Prostate gland (tissue), 2 donors: Measurements from ENCODE around the gene LY6G6C. TPM values are rescaled to one million over a fixed set of nuclear protein-coding genes. Genes with fewer than 3 reads are reported as not detected.

Source experiments
- DNase-seq: peaks from one replicate; pipeline ENCODE4 v3.0.0-alpha.2; 2019; ENCODE audit warnings: low spot score
- H3K27ac ChIP-seq, 2 donors: fragments of 200-600 bp; sonication (generic); 2 replicates each; pipeline ENCODE4 v1.5.1; 2017 to 2019
- H3K27me3 ChIP-seq: fragments of 200-600 bp; sonication (generic); replicated peaks from 2 replicates; pipeline ENCODE4 v1.5.1; 2019; ENCODE audit not compliant: insufficient read depth
- H3K36me3 ChIP-seq, 2 donors: fragments of 200-600 bp; sonication (generic); 1 replicate in 1 of 2; 2 replicates in 1 of 2; pipeline versions ENCODE4 v1.5.1 to v1.8.1; 2017 to 2019
- H3K4me1 ChIP-seq: fragments of 200-600 bp; sonication (generic); replicated peaks from 2 replicates; pipeline ENCODE4 v1.5.1; 2019
- H3K4me3 ChIP-seq, 2 donors: fragments of 200-600 bp; sonication (generic); 2 replicates each; pipeline ENCODE4 v1.5.1; 2017 to 2019
- H3K9me3 ChIP-seq: fragments of 200-600 bp; sonication (generic); 2 replicates; pipeline ENCODE4 v1.5.1; 2017
- POLR2A ChIP-seq: fragments of 450-650 bp; IDR thresholded peaks from one replicate; pipeline ENCODE4 v1.6.1; 2016; ENCODE audit warnings: antibody characterized with exemption, mild to moderate bottlenecking
- POLR2AphosphoS5 ChIP-seq: sonication (generic); formaldehyde crosslinking; IDR thresholded peaks from one replicate; pipeline ENCODE4 v1.6.1; 2017; ENCODE audit warnings: antibody characterized with exemption
- WGBS: methylation state at CpG from one replicate; pipeline ENCODE4 v1.1.5; 2018; 5-methylcytosine and 5-hydroxymethylcytosine counted together
- intact Hi-C: fragments of 100-400 bp; cut with DNase I; formaldehyde crosslinking; loops from one replicate; pipeline ENCODE4 v1.14.2; 2022
- total RNA-seq, 2 donors: library from RNA; depleted of rRNA; stranded (reverse); fragments of >200 nt; gene quantifications; one replicate each; pipeline ENCODE4 v1.1.0, GENCODE V29; 2016
- TF ChIP-seq, protein P1 (sequence below), 4 experiments: fragments of 200-600 bp in 2 of 4; fragments of 450-650 bp in 2 of 4; sonication (generic) in 2 of 4; IDR thresholded peaks; 1 replicate in 3 of 4; 2 replicates in 1 of 4; pipeline ENCODE4 v1.5.1; 2016 to 2019; ENCODE audit warnings: antibody characterized with exemption in 4 of 4, mild to moderate bottlenecking in 2 of 4, moderate library complexity in 2 of 4

The LY6G6C gene
- total RNA-seq, 2 donors from 2014 or later = not detected

DNA sequence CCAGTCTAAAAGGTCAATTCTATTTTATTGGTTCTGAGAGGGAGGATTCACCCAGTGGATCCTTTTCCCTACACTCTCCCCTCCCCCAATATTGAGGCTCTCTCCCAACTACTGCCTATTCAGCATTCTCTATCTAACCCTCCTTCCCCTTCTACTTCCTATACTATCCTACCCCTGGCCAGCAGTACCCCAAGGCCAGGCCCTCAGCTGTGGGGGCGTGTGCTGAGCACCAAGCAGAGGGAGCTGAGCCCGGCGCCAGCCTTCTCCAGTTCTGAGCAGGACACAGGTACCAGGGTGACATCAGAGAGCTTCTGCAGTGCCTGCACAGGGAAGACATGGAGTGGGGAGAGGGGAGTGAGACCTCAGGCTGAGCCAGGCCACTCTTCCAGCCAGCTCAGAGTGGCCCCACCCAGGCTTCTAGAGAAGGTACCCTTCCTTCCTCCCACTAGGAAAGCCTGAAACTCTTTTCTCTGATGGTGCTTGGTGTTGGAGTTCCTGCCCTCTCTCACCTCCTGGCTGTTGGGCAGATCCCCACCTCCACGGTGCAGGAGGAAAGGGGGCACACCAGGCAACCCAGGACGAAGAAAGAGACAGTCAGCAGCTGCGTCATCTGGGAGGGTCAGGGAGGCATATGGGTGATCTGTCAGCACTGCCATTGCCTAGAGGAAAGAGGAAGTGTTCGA lies 5.6 kb upstream of the LY6G6C start:
- H3K27me3 ChIP-seq = no peaks in the 10 kb centered on the region
- H3K4me3 ChIP-seq = no peak overlapping the region
- peaks cover 4% of the 10 kb centered on the region for H3K4me1 ChIP-seq
- peak overlapping the region in 1 of 2 donors; percentile 98 for H3K27ac ChIP-seq
- TF ChIP-seq POLR2A = no peak
- TF ChIP-seq, protein P1, sequence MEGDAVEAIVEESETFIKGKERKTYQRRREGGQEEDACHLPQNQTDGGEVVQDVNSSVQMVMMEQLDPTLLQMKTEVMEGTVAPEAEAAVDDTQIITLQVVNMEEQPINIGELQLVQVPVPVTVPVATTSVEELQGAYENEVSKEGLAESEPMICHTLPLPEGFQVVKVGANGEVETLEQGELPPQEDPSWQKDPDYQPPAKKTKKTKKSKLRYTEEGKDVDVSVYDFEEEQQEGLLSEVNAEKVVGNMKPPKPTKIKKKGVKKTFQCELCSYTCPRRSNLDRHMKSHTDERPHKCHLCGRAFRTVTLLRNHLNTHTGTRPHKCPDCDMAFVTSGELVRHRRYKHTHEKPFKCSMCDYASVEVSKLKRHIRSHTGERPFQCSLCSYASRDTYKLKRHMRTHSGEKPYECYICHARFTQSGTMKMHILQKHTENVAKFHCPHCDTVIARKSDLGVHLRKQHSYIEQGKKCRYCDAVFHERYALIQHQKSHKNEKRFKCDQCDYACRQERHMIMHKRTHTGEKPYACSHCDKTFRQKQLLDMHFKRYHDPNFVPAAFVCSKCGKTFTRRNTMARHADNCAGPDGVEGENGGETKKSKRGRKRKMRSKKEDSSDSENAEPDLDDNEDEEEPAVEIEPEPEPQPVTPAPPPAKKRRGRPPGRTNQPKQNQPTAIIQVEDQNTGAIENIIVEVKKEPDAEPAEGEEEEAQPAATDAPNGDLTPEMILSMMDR (IDR thresholded peaks at IDR 0.05) = no peak
- DNase-seq = no peak
- WGBS = 68% methylated on average over 7 of the region's 7 CpGs
- H3K36me3 ChIP-seq = peaks cover 4 to 7% of the 10 kb centered on the region in 2 donors
- no peaks in the 10 kb centered on the region for H3K9me3 ChIP-seq
- intact Hi-C loops = loop anchor here (5.0 kb wide), 2 partner anchors 45 to 170 kb away; partner anchors contain the start of genes EHMT2 and LY6G5C

DNA sequence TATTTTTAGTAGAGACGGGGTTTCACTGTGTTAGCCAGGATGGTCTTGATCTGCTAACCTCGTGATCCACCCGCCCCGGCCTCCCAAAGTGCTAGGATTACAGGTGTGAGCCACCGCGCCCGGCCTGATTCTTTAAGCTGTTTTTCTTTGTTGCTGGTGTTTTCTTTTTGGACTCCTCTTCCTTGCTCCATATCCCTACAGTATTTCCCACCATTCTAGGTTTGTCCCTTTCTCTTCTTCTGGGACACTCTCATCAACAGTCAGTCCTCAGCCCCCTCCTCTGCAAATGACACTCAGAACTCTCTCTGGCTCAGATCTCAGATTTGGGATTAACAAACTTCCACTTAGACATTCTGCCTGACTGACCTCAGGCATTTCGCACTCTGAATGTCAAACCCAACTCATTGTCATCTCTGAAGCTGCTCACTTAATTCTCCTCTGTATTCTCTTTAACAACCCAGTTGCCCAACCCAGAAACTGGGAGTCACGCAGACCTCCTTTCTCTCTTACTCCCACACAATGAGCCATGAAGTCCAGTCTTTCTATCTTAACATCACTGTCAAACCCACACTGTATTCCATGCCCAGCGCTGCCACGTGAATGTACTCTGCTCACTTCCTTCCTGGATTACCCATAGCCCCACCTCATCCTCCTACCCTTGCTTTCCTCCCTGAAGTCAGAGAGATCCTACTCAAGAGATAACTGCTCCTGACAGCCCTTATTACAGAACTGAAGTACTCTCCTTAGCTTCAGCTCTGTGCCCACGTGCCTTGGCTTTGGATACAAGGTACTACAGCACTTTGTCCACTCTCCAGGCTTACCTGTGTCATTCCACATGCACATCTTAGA lies 4.2 kb upstream of the LY6G6C start:
- Histone ChIP-seq H3K27me3 (no peaks in the 10 kb centered on the region), H3K36me3 (no peaks in the 10 kb centered on the region), H3K27ac (no peak overlapping the region), H3K9me3 (no peaks in the 10 kb centered on the region), H3K4me1 (peaks cover 4% of the 10 kb centered on the region), H3K4me3 (no peak overlapping the region)
- 88% methylated on average over 12 of the region's 12 CpGs for WGBS
- TF ChIP-seq, protein P1 (IDR thresholded peaks at IDR 0.05) = no peak
- TF ChIP-seq POLR2A (no peak), POLR2AphosphoS5 (no peak)
- no peak for DNase-seq
- intact Hi-C loops = loop anchor here (5.0 kb wide), 2 partner anchors 43 to 172 kb away; partner anchors contain the start of genes EHMT2 and LY6G5C

DNA sequence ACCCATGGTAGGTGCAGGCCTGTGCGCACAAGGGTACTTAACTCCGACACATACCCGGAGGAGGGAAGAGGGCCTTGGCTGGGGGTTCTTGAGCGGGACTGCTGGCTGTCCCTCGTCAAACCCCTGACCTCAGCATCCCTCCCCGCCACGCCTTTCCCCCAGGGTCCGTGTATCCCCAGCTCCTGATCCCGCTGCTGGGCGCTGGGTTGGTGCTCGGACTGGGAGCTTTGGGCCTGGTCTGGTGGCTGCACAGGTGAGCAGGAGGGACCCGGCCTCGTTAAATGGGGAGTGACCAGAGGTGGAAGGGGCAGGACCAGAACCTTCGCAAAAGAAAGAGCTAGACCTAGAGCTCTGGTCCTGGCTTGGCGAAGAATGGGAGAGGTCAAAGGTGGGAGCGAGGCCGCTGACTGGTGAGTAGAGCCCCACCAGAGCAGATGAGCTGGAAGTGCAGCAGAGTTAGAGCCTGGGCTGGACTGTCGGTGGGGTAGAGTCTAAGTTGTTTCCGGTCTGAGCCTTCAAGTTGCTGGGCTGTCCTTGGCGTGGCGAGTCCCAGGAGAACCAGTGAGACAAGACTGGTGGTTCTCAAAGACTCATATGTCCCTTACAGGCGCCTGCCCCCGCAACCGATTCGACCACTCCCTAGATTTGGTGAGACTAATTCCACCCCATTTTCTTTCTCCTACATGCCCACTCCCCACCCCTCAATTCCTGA lies 2.6 kb upstream of the LY6G6C start:
- peaks cover 4% of the 10 kb centered on the region for H3K4me1 ChIP-seq
- TF ChIP-seq, protein P1 (IDR thresholded peaks at IDR 0.05) = no peak
- TF ChIP-seq POLR2AphosphoS5 = no peak
- no peak for TF ChIP-seq POLR2A
- 87% methylated on average over 25 of the region's 25 CpGs for WGBS
- no peak overlapping the region for H3K27ac ChIP-seq
- no peak for DNase-seq
- H3K36me3 ChIP-seq = no peaks in the 10 kb centered on the region
- intact Hi-C loops = no loop called here
- H3K27me3 ChIP-seq = no peaks in the 10 kb centered on the region
- no peak overlapping the region for H3K4me3 ChIP-seq
- no peaks in the 10 kb centered on the region for H3K9me3 ChIP-seq

DNA sequence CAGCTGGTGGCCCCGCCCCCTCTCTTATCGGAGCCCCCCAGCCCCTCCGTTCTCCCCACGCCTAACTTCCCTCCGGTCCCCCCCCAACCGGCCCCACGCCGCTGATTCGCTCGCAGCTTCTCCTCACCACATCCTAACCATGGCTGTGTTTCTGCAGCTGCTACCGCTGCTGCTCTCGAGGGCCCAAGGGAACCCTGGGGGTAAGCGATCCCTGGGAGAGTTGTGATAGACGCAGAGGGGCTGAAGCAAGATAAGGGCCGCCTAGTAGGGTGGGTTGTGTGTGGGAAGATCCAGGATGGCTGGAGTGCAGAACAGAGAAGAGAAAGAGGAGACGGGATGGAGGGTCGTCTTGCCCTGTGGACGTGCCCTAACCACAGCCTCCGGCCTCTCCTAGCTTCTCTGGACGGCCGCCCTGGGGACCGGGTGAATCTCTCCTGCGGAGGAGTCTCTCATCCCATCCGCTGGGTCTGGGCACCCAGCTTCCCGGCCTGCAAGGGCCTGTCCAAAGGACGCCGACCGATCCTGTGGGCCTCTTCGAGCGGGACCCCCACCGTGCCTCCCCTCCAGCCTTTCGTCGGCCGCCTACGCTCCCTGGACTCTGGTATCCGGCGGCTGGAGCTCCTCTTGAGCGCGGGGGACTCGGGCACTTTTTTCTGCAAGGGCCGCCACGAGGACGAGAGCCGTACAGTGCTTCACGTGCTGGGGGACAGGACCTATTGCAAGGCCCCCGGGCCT lies 1.9 kb upstream of the LY6G6C start, which contains the start of gene MPIG6B:
MPIG6B (plus strand) TSS at position 129 of the 735 bp plus-strand sequence; CDS start at position 140, 11 bp downstream.
- DNase-seq = no peak
- Histone ChIP-seq H3K9me3 (no peaks in the 10 kb centered on the region), H3K36me3 (no peaks in the 10 kb centered on the region), H3K27ac (no peak within 1 kb of the TSS), H3K27me3 (no peaks in the 10 kb centered on the region), H3K4me1 (peaks cover 4% of the 10 kb centered on the region), H3K4me3 (no peak within 1 kb of the TSS)
- intact Hi-C loops = no loop called here
- TF ChIP-seq POLR2AphosphoS5 (no peak), POLR2A (no peak)
- TF ChIP-seq, protein P1 (IDR thresholded peaks at IDR 0.05) = no peak
- 83% methylated on average over 46 of the region's 46 CpGs for WGBS
